ENCODE measurements around the gene ACSBG1.

- TF ChIP-seq CTCF (IDR thresholded peaks at IDR 0.05): no peak
- no peak for TF ChIP-seq POLR2AphosphoS5 (IDR thresholded peaks at IDR 0.05)
These were observed 26.6 kb downstream of the ACSBG1 start for GRCh38 chr15:78207641-78208340.

All from prostate gland (tissue), 2 donors.